Smooth muscle cell of the umbilical artery (primary cell): Measurements from ENCODE around the gene PCDH17. TPM values are rescaled to one million over a fixed set of nuclear protein-coding genes. Genes with fewer than 3 reads are reported as not detected.

Experiments used
- total RNA-seq: library from RNA; depleted of rRNA; stranded (reverse); fragments of >200 nt; gene quantifications from 2 replicates; pipeline ENCODE4 v1.2.3, GENCODE V29; 2014

Gene PCDH17
- total RNA-seq, result under 0.01 and 0.60 TPM in 2 replicates

GRCh38 chr13:57631596-57632275, at the start of gene PCDH17:
Gene PCDH17, plus strand, starts transcription at chr13:57631744. Its CDS starts 803 bp downstream, at chr13:57632547.

